Superior temporal gyrus (tissue), 1 donor: Measurements from ENCODE around the gene FAM13B.
A peak's percentile ranks its signal among the peaks of the same experiment; 100 is the strongest.
"Not testable (repeated sequence)": the region's sequence is repeated elsewhere in the genome, so short reads cannot be mapped to it uniquely, and the experiment has no call there.

Source experiments
- DNase-seq: peaks from one replicate; pipeline ENCODE4 v3.0.0-alpha.2; 2016; ENCODE audit errors: extremely low spot score

The FAM13B gene

DNA sequence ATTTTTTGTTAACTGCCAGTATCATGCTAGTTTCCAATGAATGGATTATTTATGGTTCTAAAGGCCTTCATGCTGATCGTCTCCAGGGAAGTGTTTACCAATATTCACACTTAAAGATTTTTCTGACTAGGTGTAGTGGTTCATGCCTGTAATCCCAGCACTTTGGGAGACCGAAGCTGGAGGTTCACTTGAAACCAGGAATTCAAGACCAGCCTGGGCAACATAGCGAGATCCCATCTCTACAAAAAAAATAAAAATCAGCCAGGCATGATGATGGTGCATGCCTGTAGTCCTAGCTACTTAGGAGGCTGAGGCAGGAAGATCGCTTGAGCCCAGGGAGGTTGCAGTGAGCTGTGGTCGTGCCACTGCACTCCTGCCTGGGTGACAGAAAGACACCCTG lies 43.5 kb downstream of the FAM13B start:
- no peak for DNase-seq

DNA sequence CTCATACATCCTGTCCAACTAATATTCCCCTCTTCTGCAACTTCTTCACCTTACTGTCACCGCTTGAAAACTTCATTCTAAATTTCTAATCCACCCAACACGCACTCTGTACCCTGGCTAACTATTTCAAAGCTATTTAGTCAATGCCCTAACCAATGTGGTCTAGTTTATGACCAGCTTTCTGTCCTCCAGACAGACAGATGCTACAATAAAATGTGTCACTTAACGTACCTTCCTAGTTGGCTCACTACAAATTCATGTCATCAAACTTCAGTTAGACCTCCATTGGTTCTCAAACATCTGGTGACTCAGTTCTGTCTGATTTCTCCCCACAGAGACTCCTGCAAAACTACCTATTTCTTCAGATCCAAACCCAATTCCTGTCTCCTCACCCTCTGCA lies 57.7 kb downstream of the FAM13B start:
- DNase-seq = no peak

DNA sequence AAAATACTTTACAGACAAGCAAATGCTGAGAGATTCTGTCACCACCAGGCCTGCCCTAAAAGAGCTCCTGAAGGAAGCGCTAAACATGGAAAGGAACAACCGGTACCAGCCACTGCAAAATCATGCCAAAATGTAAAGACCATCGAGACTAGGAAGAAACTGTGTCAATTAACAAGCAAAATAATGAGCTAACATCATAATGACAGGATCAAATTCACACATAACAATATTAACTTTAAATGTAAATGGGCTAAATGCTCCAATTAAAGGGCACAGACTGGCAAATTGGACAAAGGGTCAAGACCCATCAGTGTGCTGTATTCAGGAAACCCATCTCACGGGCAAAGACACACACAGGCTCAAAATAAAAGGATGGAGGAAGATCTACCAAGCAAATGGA lies 62.5 kb downstream of the FAM13B start:
- DNase-seq = not testable (repeated sequence)

DNA sequence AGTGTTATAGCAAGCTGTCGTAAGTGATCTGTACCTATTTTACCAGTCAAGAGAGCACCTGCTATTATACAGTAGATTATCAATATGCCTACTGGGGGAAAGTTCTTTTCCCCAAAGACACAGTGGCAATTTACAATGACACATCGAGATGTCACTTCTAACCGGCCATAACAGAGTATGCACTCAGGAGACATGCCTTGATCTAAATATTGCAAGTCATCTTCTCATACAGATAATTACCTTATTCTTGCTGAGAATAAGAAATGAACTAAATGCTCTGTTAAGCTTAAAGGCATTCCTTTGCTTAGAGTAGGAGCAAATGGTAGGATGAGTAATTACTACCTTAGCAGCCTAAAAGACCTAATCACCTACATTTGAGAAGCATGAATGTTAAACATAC lies 72.1 kb downstream of the FAM13B start:
- DNase-seq = peak; percentile 14

DNA sequence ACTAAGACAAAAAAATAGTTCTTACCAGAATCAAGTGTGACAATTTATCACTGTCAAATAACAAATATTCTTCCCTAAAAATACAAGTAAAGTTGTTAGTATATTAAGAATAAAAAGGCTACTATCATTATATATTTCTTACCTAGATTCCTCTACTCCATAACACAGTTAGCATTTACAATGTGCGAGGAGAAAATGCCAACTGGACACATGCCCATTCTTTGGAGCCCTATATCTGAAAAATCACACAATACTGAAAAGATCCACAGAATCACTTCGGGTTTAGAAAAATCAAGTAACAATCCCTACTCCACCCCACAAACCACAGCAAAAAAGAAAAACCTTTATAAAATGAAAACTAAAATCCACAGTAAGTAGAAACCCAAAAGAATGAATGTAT lies 72.7 kb downstream of the FAM13B start:
- DNase-seq = peak; percentile 56

DNA sequence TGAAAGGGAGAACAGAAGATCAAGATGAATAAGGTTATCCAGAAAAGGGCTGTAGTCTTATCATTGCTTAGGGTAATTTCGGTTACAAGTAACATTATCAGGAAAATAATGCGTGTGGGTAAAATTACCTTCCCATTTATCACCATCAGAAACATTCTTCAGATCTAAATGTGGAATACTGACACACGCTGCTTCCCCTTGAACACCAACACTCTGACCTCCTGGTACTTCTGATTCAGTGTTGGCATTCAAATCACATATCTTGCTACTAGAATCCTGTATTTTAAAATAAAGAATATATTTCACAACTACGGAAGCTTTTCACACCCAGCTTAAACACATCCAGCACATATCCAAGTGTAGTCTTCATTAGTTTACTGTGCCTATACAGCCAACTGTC lies 73.4 kb downstream of the FAM13B start:
- DNase-seq = peak; percentile 29

DNA sequence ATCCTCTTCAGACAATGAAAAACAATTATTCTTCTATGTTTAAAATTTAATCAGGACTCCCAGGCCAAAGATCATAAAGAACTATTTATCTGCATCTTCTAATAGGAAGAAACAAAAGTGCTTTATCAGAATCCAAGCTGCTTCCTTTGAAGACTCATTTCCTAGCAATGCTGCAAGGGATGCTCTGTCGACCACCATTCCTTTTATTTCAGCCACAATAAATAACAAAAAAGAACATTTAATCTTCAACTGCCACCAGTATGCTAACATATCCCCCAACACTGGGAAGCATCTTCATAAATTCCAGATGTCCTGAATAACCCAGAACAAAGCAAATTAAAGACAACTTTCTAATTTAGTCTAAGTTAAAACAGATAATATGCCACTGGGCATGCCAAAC lies 74.9 kb downstream of the FAM13B start:
- no peak for DNase-seq

DNA sequence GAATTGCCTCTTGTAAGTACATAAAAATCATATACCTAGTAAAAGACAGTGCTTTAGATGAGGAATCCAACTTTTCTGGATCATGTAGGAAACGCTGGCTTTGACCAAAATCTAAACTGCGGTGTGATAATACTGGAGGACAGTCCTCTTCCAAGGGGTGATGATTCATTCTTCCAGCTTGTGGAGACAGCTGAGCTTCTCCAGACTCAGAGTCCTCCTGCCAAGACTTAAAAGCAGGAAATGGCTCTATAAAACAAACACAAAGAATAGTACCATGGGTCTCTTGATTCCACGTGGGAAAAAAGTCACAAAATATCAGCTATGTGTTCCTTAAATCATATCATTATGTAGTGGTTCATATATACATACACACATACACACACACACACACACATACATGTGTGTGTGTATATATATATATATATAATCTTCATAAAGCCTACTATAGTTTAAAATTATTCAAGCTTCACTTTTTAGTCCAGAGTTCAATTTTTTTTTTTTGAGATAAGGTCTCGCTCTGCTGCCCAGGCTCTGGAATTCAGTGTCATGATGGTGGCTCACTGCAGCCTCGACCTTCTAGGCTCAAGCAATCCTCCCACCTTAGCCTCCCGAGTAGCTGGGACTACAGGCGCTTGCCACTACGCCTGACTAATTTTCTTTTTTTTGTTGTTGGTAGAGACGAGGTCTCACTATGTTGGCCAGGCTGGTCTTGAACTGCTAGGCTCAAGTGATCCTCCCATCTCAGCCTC lies 78.6 kb downstream of the FAM13B start:
- DNase-seq = peak; percentile 62

DNA sequence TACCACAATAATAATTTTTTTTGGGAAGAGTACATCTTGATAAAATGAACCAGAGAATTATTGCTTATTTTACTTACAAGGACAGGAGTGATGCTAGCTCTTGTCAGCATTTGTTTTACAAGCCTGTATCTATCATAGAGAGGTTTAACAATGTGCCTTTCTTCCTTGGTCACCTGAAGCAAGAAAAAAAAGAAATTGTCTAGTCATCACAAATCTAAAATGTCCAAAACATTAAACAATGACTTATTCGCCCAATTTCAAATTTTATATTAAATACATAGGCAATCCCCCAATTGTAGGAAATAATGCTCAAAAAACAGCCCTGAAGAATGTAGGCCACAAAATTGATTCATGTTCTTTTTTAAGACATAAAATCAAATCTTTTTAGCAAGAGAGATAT lies 87.1 kb downstream of the FAM13B start:
- DNase-seq = no peak

DNA sequence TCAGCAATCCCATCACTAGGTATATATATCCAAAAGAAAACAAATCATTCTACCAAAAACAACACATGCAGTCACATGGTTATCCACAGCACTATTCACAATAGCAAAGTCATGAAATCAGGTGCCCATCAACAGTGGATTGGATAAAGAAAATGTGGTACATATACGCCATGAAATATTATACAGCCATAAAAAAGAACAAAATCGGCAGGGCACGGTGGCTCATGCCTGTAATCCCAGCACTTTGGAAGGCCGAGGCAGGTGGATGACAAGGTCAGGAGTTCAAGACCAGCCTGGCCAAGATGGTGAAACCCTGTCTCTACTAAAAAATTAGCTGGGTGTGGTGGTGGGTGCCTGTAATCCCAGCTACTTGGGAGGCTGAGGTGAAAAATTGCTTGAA lies 88.6 kb downstream of the FAM13B start:
- DNase-seq = not testable (repeated sequence)

DNA sequence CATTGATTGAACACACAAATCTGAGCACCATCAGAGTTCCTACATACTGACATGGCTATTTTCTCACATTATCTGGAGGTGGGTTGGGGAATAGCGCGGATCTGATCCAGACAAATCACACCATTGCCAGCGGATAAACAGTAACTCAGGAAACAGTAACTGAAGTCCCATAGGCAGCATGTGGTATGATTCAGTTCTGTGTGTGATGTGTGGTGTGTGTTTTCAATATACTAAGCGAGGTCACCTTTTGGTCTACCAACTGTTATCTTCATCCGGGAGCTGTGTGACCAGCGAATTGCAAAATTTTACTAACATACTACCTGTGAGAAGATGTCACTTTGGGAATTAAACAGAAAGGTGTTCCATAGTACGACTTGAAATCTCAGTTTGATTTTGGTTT lies 93.5 kb downstream of the FAM13B start:
- DNase-seq = no peak

DNA sequence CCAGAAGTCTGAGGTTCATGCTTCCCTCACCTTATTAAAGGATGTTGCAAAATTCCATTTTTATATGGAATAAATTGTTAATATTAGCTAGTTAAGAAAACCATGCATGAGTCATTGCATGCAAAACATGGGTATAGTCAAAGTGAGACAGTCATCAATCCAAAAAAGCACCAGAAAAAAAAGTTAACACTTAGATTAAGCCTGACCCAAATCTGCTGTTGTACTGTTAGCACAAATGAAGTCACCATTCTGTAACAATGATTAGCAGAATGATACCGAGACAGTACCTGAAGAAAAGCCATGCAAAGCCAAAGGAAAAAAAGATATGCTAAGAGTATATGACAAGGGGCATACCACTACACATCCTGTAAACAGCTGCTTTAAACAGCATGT lies 94.1 kb downstream of the FAM13B start:
- DNase-seq = no peak

DNA sequence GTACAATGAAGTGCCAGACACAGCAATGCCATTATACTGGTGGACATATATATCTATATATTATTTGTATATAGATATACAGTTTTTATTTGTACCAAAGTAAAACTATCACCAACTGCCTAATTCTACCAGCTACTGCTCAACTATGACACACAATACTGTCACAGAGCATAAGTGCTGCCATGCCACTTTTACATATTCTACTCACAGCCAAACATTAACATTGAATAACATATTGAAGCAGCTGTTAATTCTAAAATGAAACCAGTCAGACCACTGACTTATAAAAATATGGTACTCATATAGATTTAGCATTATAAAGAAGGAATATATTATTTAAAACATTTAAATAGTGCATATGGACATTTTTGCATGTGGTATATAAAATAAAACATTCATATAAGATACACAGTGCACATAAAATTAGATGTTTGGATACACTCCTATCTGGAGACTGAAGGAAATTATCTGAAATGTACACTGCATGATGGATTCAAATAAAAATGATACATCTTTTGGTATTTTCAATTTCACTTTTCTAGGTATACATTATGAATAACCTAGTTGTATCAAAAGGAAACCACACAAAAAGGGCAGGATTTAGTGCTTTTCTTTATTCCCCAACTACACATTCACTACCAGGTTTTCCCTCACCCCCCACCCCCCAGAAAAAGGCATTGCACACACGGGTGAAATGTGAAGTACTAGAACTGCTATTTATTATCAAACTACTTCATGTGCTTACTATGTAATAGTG lies 94.7 kb downstream of the FAM13B start:
- DNase-seq = no peak

DNA sequence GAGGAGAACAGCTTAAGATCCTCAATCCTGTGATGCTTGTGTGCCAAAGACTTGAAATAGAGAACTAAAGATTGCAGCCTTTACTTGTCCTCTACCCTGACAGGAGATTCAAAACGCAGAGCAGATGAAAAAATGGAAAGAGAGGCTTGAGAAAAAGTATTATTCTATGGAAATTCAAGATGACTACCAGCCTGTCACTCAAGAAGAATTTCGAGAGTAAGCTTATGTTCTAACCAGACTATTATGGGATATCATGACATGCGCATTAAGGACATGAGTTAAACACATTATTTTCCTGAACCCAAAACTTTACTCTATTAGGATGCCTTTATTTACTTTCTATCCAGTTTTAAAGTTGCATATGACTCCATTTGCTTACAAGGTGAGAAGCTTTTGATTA lies 97.2 kb downstream of the FAM13B start:
- no peak for DNase-seq

DNA sequence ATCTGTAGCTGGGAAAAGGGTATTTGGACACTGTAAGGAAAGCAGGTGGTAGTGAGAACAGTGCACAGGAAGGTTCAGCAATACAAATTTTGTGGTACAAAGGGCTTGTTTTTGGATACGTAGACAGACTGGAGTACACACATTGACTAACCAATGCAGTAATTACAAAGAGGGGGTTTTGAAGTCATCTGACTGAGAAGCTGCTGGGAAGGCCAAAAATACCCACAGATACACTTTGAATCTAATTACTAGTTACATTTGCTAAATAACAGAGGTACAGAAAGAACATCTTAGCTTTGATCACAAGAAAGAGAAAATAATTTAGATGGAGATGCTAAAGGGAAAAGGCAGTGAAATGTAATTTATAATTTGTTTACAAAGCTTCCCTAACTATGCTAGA lies 97.7 kb downstream of the FAM13B start:
- DNase-seq = peak; percentile 51

DNA sequence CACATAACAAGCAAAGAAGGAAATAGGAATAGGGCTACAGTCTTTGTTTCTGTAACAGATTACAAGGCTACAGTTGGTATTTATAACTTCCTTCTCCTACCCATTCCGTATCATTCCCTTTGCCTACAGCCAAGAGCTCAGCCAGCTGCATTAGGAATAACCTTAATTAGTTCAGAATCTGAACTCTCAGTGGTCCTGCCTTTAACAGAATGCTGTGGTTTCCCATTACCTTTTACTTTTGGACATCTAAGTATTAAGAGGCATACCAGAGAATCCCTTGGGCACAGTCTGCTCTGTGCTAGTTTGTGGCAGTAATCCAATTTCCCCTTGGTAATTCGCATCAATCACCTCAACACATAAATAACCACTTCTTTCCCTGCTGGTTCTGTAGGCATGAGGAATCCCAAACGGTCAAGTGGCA lies 99.4 kb downstream of the FAM13B start:
- DNase-seq = no peak

DNA sequence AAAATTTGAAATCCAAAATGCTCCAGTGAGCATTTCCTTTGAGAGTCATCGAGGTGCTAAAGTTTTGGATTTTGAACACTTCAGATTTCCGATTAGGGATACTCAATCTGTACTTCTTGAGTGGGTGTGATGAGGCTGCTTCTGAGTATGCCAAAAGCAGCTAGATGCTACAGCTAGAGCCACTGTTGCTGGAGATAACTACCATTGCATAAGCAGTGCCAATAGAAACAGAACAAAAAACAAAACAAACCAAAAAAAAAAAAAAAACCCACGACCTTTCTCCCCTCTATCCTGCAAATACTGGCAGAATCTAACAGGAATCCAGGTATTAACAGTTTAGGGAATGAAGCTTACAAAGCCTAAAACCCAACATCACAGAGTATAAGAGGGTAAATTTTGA lies 100.1 kb downstream of the FAM13B start:
- no peak for DNase-seq

DNA sequence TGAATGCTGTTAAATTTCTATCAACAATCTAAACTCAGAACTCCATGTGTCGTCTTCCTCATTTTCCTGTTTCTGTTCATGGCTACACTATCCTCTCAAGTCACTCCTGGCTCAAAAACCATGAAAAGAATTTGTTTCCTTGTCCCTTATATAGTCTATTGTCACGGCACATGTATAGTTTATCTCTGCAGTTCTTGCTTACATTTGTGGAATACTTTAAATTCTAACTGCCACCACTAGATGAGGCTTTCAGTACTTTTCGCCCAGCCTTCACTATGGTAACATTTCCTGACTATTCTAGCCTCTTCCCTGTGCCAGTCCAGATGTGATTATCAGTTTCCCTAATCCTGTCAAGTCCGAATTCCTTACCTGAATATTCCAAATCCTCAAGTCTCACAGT lies 109.0 kb downstream of the FAM13B start:
- DNase-seq = peak; percentile 80

DNA sequence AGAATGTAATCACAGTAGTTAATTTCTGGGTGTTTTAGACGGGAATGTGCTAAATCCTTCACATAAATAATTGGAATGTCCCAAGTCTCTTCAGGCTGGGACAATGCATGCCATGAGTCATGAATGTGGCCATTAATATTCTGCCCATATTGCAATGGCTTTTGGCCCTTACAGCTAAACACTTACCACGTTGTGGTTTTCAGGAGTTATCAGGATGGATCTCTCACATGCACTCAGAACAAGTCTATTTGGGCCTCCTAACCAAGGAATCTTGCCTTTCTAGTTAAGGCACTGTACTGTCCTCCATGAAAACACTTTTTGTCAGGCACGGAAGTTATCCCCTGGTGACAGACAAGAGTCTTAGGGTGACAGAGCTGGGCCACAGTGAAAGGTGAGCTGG lies 110.9 kb downstream of the FAM13B start:
- DNase-seq = peak; percentile 32

DNA sequence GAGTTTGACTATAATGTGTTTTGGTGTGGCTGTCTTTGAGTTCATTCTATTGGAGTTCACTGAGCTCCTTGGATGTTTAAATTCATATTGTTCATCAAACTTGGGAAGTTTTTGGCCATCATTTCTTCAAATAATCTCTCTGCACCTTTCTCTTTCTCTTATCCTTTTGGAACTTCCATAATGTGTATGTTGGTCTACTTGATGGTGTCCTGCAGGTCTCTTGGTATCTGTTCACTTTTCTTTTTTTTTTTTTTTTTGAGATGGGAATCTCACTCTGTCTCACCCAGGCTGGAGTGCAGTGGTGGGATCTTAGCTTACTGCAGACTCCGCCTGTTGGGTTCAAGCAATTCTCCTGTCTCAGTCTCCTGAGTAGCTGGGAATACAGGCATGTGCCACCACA lies 116.0 kb downstream of the FAM13B start:
- no peak for DNase-seq

DNA sequence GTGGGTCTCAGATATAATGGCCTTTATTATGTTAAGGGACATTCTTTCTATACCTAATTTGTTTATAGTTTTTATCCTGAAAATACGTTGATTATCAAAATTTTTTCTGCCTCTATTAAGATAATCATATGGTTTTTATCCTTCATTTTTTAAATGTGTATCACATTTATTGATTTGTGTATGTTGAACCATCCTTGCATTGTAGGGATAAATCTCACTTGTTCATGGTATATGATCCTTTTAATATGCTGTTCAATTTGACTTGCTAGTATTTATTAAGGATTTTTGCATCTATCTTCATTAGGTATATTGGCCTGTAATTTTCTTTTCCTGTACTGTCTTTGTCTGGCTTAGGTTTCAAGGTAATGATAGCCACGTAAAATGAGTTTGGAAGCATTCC lies 118.1 kb downstream of the FAM13B start:
- no peak for DNase-seq

DNA sequence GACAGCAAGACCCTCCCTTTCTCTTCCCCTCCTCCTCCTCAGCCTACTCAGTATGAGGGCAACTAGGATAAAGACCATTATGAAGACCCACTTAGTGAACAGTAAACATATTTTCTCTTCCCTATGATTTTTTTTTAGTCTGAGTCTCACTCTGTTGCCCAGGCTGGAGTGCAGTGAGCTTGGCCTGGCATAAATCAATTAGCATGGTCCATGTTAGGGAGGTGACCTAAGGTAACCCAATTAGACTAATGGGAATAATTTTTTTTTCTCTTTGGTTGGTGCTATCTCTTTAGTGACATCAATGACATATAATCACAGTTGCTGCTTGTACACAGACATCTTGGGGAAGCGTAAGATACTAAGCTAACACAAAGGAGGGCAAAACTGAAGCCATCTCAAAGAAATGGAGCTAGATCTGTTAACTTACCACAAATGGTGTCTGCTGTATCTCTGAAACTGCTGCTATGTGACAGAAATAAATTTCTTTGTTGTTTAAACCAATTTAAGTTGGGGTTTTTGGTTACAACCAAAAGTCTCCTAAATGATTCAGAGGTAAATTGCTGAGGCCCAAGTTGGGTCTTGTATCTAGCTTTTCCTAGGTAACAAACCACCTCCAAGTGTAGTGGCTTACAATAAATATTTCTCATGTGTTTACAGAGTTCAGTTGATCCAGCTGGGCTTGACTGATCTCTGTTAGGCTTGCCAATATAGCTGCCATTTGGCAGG lies 130.3 kb downstream of the FAM13B start:
- no peak for DNase-seq
